ENCODE data around the gene SLC12A2.

The SLC12A2 gene

GRCh38 chr5:128163991-128164390 is 80.4 kb downstream of the SLC12A2 start:
- no peak for DNase-seq (ENCODE audit: low read depth in 2 of 3, low spot score in 2 of 3)

- no peak for DNase-seq (ENCODE audit: low read depth in 2 of 3, low spot score in 2 of 3)
Measured at GRCh38 chr5:128169401-128170017, 85.9 kb downstream of the SLC12A2 start.

GRCh38 chr5:128172102-128172501 is 88.5 kb downstream of the SLC12A2 start:
- no peak for DNase-seq (ENCODE audit: low read depth in 2 of 3, low spot score in 2 of 3)

- no peak for DNase-seq (ENCODE audit: low read depth in 2 of 3, low spot score in 2 of 3)
Measured at GRCh38 chr5:128174951-128175350, 91.4 kb downstream of the SLC12A2 start.

GRCh38 chr5:128192368-128192767 is 108.8 kb downstream of the SLC12A2 start:
- no peak for DNase-seq (ENCODE audit: low read depth in 2 of 3, low spot score in 2 of 3)

- no peak for DNase-seq (ENCODE audit: low read depth in 2 of 3, low spot score in 2 of 3)
Measured at GRCh38 chr5:128193665-128194390, 110.3 kb downstream of the SLC12A2 start.

- DNase-seq (ENCODE audit: low read depth in 2 of 3, low spot score in 2 of 3) = no peak
Measured at GRCh38 chr5:128195316-128195715, 111.8 kb downstream of the SLC12A2 start.

- no peak for DNase-seq (ENCODE audit: low read depth in 2 of 3, low spot score in 2 of 3)
Measured at GRCh38 chr5:128196080-128196479, 112.5 kb downstream of the SLC12A2 start.

- no peak for DNase-seq (ENCODE audit: low read depth in 2 of 3, low spot score in 2 of 3)
Measured at GRCh38 chr5:128196791-128197190, 113.2 kb downstream of the SLC12A2 start.

- DNase-seq (ENCODE audit: low read depth in 2 of 3, low spot score in 2 of 3) = no peak
Measured at GRCh38 chr5:128197896-128198522, 114.4 kb downstream of the SLC12A2 start.

GRCh38 chr5:128199104-128199503 is 115.5 kb downstream of the SLC12A2 start:
- DNase-seq (ENCODE audit: low read depth in 2 of 3, low spot score in 2 of 3) = no peak

GRCh38 chr5:128199611-128200010 is 116.0 kb downstream of the SLC12A2 start:
- DNase-seq (ENCODE audit: low read depth in 2 of 3, low spot score in 2 of 3) = no peak

- DNase-seq (ENCODE audit: low read depth in 2 of 3, low spot score in 2 of 3) = peak; percentile 55 to 69 (median 58)
Measured at GRCh38 chr5:128201065-128201926, 117.7 kb downstream of the SLC12A2 start.

GRCh38 chr5:128202320-128202719 is 118.8 kb downstream of the SLC12A2 start:
- no peak for DNase-seq (ENCODE audit: low read depth in 2 of 3, low spot score in 2 of 3)

- no peak for DNase-seq (ENCODE audit: low read depth in 2 of 3, low spot score in 2 of 3)
Measured at GRCh38 chr5:128208436-128208835, 124.9 kb downstream of the SLC12A2 start.

- no peak for DNase-seq (ENCODE audit: low read depth in 2 of 3, low spot score in 2 of 3)
Measured at GRCh38 chr5:128212191-128212806, 128.7 kb downstream of the SLC12A2 start.

- DNase-seq (ENCODE audit: low read depth in 2 of 3, low spot score in 2 of 3) = no peak
Measured at GRCh38 chr5:128213340-128213739, 129.8 kb downstream of the SLC12A2 start.

- DNase-seq (ENCODE audit: low read depth in 2 of 3, low spot score in 2 of 3) = no peak
Measured at GRCh38 chr5:128213833-128214232, 130.3 kb downstream of the SLC12A2 start.

- DNase-seq (ENCODE audit: low read depth in 2 of 3, low spot score in 2 of 3) = no peak
Measured at GRCh38 chr5:128216285-128216684, 132.7 kb downstream of the SLC12A2 start.

GRCh38 chr5:128216860-128217531 is 133.4 kb downstream of the SLC12A2 start:
- DNase-seq (ENCODE audit: low read depth in 2 of 3, low spot score in 2 of 3) = no peak

All from activated CD8-positive, alpha-beta memory T cell treated with anti-CD3 and anti-CD28 coated beads for 48 hours (primary cell).